A673 (cell line): ENCODE measurements around the gene GRIK4.
A peak's percentile ranks its signal among the peaks of the same experiment; 100 is the strongest.

Experiments used
- CTCF ChIP-seq: fragments of 300-800, 200-600 bp; sonication (generic); conservative IDR thresholded peaks from 2 replicates; pipeline ENCODE4 v1.5.1; 2017; ENCODE audit warnings: low read depth, mild to moderate bottlenecking, antibody characterized with exemption, low read length, moderate library complexity, mixed read lengths
- EZH2 ChIP-seq: fragments of 200-600 bp; sonication (generic); IDR thresholded peaks from 2 replicates; pipeline ENCODE4 v1.6.1; 2017; ENCODE audit warnings: borderline replicate concordance, low read depth, mild to moderate bottlenecking, mixed read lengths, antibody characterized with exemption, low read length; ENCODE audit not compliant: poor library complexity, severe bottlenecking

GRCh38 chr11:120801801-120802689 lies 290.5 kb downstream of the GRIK4 start:
- TF ChIP-seq CTCF (peak; percentile 95), EZH2 (no peak)
